HG03108 (cell line): Measurements from ENCODE around the gene ZNF764.
"Not testable (repeated sequence)": the region's sequence is repeated elsewhere in the genome, so short reads cannot be mapped to it uniquely, and the experiment has no call there.

ENCODE experiments used
- ATAC-seq: cut with Tn5 transposase; IDR thresholded peaks from one replicate; pipeline ENCODE4 v1.9.1; 2021; ENCODE audit warnings: moderate library complexity; ENCODE audit not compliant: unreplicated experiment

The ZNF764 gene

GRCh38 chr16:30551781-30552180, 6.4 kb downstream of the ZNF764 start:
- no peak for ATAC-seq

GRCh38 chr16:30548416-30549253, 9.5 kb downstream of the ZNF764 start:
- no peak for ATAC-seq

GRCh38 chr16:30546115-30546514, 12.1 kb downstream of the ZNF764 start:
- ATAC-seq, result no peak

- ATAC-seq, result no peak
Measured at GRCh38 chr16:30543067-30543466, 15.1 kb downstream of the ZNF764 start.

GRCh38 chr16:30541502-30542329, 16.5 kb downstream of the ZNF764 start:
- ATAC-seq, result no peak

- ATAC-seq, result not testable (repeated sequence)
Measured at GRCh38 chr16:30540916-30541464, 17.2 kb downstream of the ZNF764 start.

GRCh38 chr16:30539986-30540526, 18.1 kb downstream of the ZNF764 start:
- ATAC-seq, result not testable (repeated sequence)

- no peak for ATAC-seq
Measured at GRCh38 chr16:30539000-30539964, 18.9 kb downstream of the ZNF764 start.

- not testable (repeated sequence) for ATAC-seq
Measured at GRCh38 chr16:30536391-30537024, 21.7 kb downstream of the ZNF764 start.

- ATAC-seq, result peak; percentile 53
Measured at GRCh38 chr16:30535777-30536190, 22.4 kb downstream of the ZNF764 start.

- no peak for ATAC-seq
Measured at GRCh38 chr16:30535106-30535776, 22.9 kb downstream of the ZNF764 start.

GRCh38 chr16:30534368-30535105, 23.6 kb downstream of the ZNF764 start, which contains the start of gene ZNF747:
TSS of gene ZNF747 (minus strand) at chr16:30534858. CDS start at chr16:30534679, 179 bp downstream.
- ATAC-seq, result peak; percentile 60

GRCh38 chr16:30533748-30534367, 24.3 kb downstream of the ZNF764 start:
- peak; percentile 8 for ATAC-seq

GRCh38 chr16:30533146-30533522, 25.0 kb downstream of the ZNF764 start:
- ATAC-seq, result no peak

- ATAC-seq, result no peak
Measured at GRCh38 chr16:30532285-30533145, 25.7 kb downstream of the ZNF764 start.

GRCh38 chr16:30530163-30531037, 27.8 kb downstream of the ZNF764 start:
- ATAC-seq, result no peak
